Endometrial microvascular endothelial cells (primary cell): ENCODE data around the gene ARHGEF10L. TPM values are rescaled to one million over a fixed set of nuclear protein-coding genes. Genes with fewer than 3 reads are reported as not detected.

ENCODE experiments used
- in situ Hi-C: cut with HindIII; loops from 2 replicates; pipeline ENCODE4 v1.10.0; 2017; ENCODE audit warnings: low sequenced_read_pairs, low pct_unique_long_range_greater_than_20kb; ENCODE audit errors: inconsistent ontology term
- total RNA-seq: library from RNA; depleted of rRNA; stranded (reverse); fragments of >200 nt; gene quantifications from one replicate; pipeline ENCODE4 v1.2.3, GENCODE V29; 2015; ENCODE audit errors: inconsistent ontology term

Gene ARHGEF10L
- total RNA-seq, 1 donor from 2014 or later = 6.1 TPM

- in situ Hi-C loops = no loop called here
Observed at GRCh38 chr1:17516303-17517214, 22.9 kb upstream of the ARHGEF10L start.

- in situ Hi-C loops = no loop called here
Observed at GRCh38 chr1:17520041-17520440, 19.5 kb upstream of the ARHGEF10L start.

- in situ Hi-C loops = no loop called here
Observed at GRCh38 chr1:17520473-17521319, 18.8 kb upstream of the ARHGEF10L start.

- in situ Hi-C loops = no loop called here
Observed at GRCh38 chr1:17521946-17522612, 17.4 kb upstream of the ARHGEF10L start.

- in situ Hi-C loops = no loop called here
Observed at GRCh38 chr1:17523321-17524041, 16.0 kb upstream of the ARHGEF10L start.

- in situ Hi-C loops = no loop called here
Observed at GRCh38 chr1:17524645-17525044, 14.9 kb upstream of the ARHGEF10L start.

- in situ Hi-C loops = no loop called here
Observed at GRCh38 chr1:17525996-17526686, 13.4 kb upstream of the ARHGEF10L start.

GRCh38 chr1:17527036-17527914 is 12.2 kb upstream of the ARHGEF10L start:
- in situ Hi-C loops = no loop called here

- in situ Hi-C loops = no loop called here
Observed at GRCh38 chr1:17529381-17529780, 10.1 kb upstream of the ARHGEF10L start.

- in situ Hi-C loops = no loop called here
Observed at GRCh38 chr1:17531343-17531681, 8.2 kb upstream of the ARHGEF10L start.

- in situ Hi-C loops = no loop called here
Observed at GRCh38 chr1:17531682-17532487, 7.6 kb upstream of the ARHGEF10L start.

- in situ Hi-C loops = no loop called here
Observed at GRCh38 chr1:17533201-17533600, 6.3 kb upstream of the ARHGEF10L start.

GRCh38 chr1:17535300-17535936 is 4.1 kb upstream of the ARHGEF10L start:
- in situ Hi-C loops = no loop called here

GRCh38 chr1:17538010-17538409 is 1.5 kb upstream of the ARHGEF10L start:
- in situ Hi-C loops = no loop called here

GRCh38 chr1:17538428-17539117 is 925 bp upstream of the ARHGEF10L start:
- in situ Hi-C loops = no loop called here

- in situ Hi-C loops = no loop called here
Observed at GRCh38 chr1:17539118-17539476, 401 bp upstream of the ARHGEF10L start.
